ENCODE measurements around the gene HUS1B.

- TF ChIP-seq POLR2AphosphoS5 (IDR thresholded peaks at IDR 0.05; ENCODE audit: low read depth) (no peak), CTCF (conservative IDR thresholded peaks at IDR 0.05; ENCODE audit: low read depth in 2 of 2) (no peak), EZH2 (IDR thresholded peaks at IDR 0.05; ENCODE audit: low read depth, unreplicated experiment) (no peak), EZH2phosphoT487 (IDR thresholded peaks at IDR 0.05; ENCODE audit: unreplicated experiment) (no peak), CREB1 (CRISPR knock-in tag; IDR thresholded peaks at IDR 0.05; ENCODE audit: low read depth) (no peak), ETS1 (IDR thresholded peaks at IDR 0.05) (no peak), ZNF331 (CRISPR knock-in tag; IDR thresholded peaks at IDR 0.05; ENCODE audit: low read depth) (no peak)
These were observed 36.8 kb upstream of the HUS1B start for GRCh38 chr6:693723-694009.
